ENCODE data around the gene ADK. TPM values are rescaled to one million over a fixed set of nuclear protein-coding genes. Genes with fewer than 3 reads are reported as not detected.
"Not testable (repeated sequence)": the region's sequence is repeated elsewhere in the genome, so short reads cannot be mapped to it uniquely, and the experiment has no call there.

Gene ADK
- total and polyA plus RNA-seq, 2 donors (not counting 1 experiment from before 2014, with no cell fraction given): 25.3 to 47.8 TPM

- no peaks in the 10 kb centered on the region for H3K36me3 ChIP-seq (ENCODE audit: control insufficient read depth, insufficient read depth, low read length)
- no peak overlapping the region for H3K9ac ChIP-seq (ENCODE audit: insufficient read depth, low read length)
- H2AFZ ChIP-seq (ENCODE audit: low read length): no peak overlapping the region
- H3K9me3 ChIP-seq (ENCODE audit: control insufficient read depth, insufficient read depth, low read depth, low read length): no peaks in the 10 kb centered on the region
- no peak for DNase-seq (ENCODE audit: low read depth in 2 of 2)
- H3K4me2 ChIP-seq (ENCODE audit: extremely low read depth, insufficient read depth, low read length): no peak overlapping the region
- no peak overlapping the region for H3K4me3 ChIP-seq (replicated peaks in 1 of 4; ENCODE audit: control extremely low read depth in 1 of 4, insufficient read depth in 1 of 4, low read depth in 3 of 4, low read length in 4 of 4)
- no peaks in the 10 kb centered on the region for H3K4me1 ChIP-seq (ENCODE audit: control insufficient read depth, extremely low read depth, insufficient read depth, low read length)
- H3K79me2 ChIP-seq (ENCODE audit: control insufficient read depth, insufficient read depth, low read length): no peaks in the 10 kb centered on the region
- H4K20me1 ChIP-seq (ENCODE audit: control insufficient read depth, extremely low read depth, insufficient read depth, low read length): no peaks in the 10 kb centered on the region
- no peak overlapping the region for H3K27ac ChIP-seq (ENCODE audit: insufficient read depth, low read length)
- TF ChIP-seq, protein P1, sequence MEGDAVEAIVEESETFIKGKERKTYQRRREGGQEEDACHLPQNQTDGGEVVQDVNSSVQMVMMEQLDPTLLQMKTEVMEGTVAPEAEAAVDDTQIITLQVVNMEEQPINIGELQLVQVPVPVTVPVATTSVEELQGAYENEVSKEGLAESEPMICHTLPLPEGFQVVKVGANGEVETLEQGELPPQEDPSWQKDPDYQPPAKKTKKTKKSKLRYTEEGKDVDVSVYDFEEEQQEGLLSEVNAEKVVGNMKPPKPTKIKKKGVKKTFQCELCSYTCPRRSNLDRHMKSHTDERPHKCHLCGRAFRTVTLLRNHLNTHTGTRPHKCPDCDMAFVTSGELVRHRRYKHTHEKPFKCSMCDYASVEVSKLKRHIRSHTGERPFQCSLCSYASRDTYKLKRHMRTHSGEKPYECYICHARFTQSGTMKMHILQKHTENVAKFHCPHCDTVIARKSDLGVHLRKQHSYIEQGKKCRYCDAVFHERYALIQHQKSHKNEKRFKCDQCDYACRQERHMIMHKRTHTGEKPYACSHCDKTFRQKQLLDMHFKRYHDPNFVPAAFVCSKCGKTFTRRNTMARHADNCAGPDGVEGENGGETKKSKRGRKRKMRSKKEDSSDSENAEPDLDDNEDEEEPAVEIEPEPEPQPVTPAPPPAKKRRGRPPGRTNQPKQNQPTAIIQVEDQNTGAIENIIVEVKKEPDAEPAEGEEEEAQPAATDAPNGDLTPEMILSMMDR (conservative IDR thresholded peaks at IDR 0.05 in 1 of 2, IDR thresholded peaks at IDR 0.05 in 1 of 2; ENCODE audit: low read depth in 1 of 2, low read length in 2 of 2): no peak
- no peak for TF ChIP-seq EZH2 (IDR thresholded peaks at IDR 0.05; ENCODE audit: low read length, missing control alignments)
- no peaks in the 10 kb centered on the region for H3K27me3 ChIP-seq (ENCODE audit: control insufficient read depth, insufficient read depth, low read length)
These were observed 300.3 kb downstream of the ADK start for GRCh38 chr10:74451127-74451829.

DNA sequence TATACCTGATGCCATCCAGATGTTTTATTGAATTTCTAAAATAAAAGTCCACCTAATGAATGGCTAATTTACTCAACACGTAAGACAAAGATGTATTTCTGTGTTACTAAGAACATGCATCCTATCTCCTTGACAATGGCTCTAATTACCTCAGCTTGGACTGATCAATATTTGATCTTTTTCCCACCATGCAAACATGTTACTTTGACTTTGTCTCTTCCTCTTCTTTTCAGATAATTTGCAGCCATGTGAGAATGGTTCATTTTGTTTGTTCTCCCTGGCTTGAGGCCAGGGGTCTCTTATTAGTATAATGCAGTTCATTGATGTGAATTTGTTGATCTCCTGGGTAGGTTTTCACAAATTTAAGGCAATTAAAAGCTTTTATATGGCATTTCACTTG, 302.1 kb downstream of the ADK start:
- Histone ChIP-seq H3K9ac (ENCODE audit: insufficient read depth, low read length) (no peak overlapping the region), H3K4me3 (replicated peaks in 1 of 4; ENCODE audit: control extremely low read depth in 1 of 4, insufficient read depth in 1 of 4, low read depth in 3 of 4, low read length in 4 of 4) (no peak overlapping the region), H3K4me1 (ENCODE audit: control insufficient read depth, extremely low read depth, insufficient read depth, low read length) (no peaks in the 10 kb centered on the region), H2AFZ (ENCODE audit: low read length) (no peak overlapping the region), H3K36me3 (ENCODE audit: control insufficient read depth, insufficient read depth, low read length) (no peaks in the 10 kb centered on the region), H3K27ac (ENCODE audit: insufficient read depth, low read length) (no peak overlapping the region), H3K27me3 (ENCODE audit: control insufficient read depth, insufficient read depth, low read length) (no peaks in the 10 kb centered on the region), H3K79me2 (ENCODE audit: control insufficient read depth, insufficient read depth, low read length) (no peaks in the 10 kb centered on the region), H3K4me2 (ENCODE audit: extremely low read depth, insufficient read depth, low read length) (no peak overlapping the region), H3K9me3 (ENCODE audit: control insufficient read depth, insufficient read depth, low read depth, low read length) (no peaks in the 10 kb centered on the region), H4K20me1 (ENCODE audit: control insufficient read depth, extremely low read depth, insufficient read depth, low read length) (no peaks in the 10 kb centered on the region)
- no peak for DNase-seq (ENCODE audit: low read depth in 2 of 2)
- TF ChIP-seq, protein P1 (conservative IDR thresholded peaks at IDR 0.05 in 1 of 2, IDR thresholded peaks at IDR 0.05 in 1 of 2; ENCODE audit: low read depth in 1 of 2, low read length in 2 of 2): no peak
- TF ChIP-seq EZH2 (IDR thresholded peaks at IDR 0.05; ENCODE audit: low read length, missing control alignments): no peak

GRCh38 chr10:74457478-74457877, 306.5 kb downstream of the ADK start:
- H3K9me3 ChIP-seq (ENCODE audit: control insufficient read depth, insufficient read depth, low read depth, low read length); DNase-seq (ENCODE audit: low read depth in 2 of 2); H3K4me3 ChIP-seq (replicated peaks in 1 of 4; ENCODE audit: control extremely low read depth in 1 of 4, insufficient read depth in 1 of 4, low read depth in 3 of 4, low read length in 4 of 4); H3K36me3 ChIP-seq (ENCODE audit: control insufficient read depth, insufficient read depth, low read length); H3K9ac ChIP-seq (ENCODE audit: insufficient read depth, low read length); H3K27ac ChIP-seq (ENCODE audit: insufficient read depth, low read length); H3K79me2 ChIP-seq (ENCODE audit: control insufficient read depth, insufficient read depth, low read length); H2AFZ ChIP-seq (ENCODE audit: low read length); H3K4me1 ChIP-seq (ENCODE audit: control insufficient read depth, extremely low read depth, insufficient read depth, low read length); H4K20me1 ChIP-seq (ENCODE audit: control insufficient read depth, extremely low read depth, insufficient read depth, low read length); H3K27me3 ChIP-seq (ENCODE audit: control insufficient read depth, insufficient read depth, low read length); H3K4me2 ChIP-seq (ENCODE audit: extremely low read depth, insufficient read depth, low read length): not testable (repeated sequence)

All from fibroblast of lung (primary cell).